PC-9 (cell line): ENCODE results near the gene PTPRA.

Experiments
- EZH2 ChIP-seq: fragments of 200-600 bp; sonication (generic); IDR thresholded peaks from 2 replicates; pipeline ENCODE4 v1.8.0; 2017; ENCODE audit warnings: antibody characterized with exemption, low read depth
- TF ChIP-seq, protein P1 (sequence below): fragments of 200-600 bp; sonication (generic); conservative IDR thresholded peaks from 2 replicates; pipeline ENCODE4 v1.6.1; 2017; ENCODE audit warnings: mixed run types, antibody characterized with exemption, mild to moderate bottlenecking, moderate library complexity

DNA sequence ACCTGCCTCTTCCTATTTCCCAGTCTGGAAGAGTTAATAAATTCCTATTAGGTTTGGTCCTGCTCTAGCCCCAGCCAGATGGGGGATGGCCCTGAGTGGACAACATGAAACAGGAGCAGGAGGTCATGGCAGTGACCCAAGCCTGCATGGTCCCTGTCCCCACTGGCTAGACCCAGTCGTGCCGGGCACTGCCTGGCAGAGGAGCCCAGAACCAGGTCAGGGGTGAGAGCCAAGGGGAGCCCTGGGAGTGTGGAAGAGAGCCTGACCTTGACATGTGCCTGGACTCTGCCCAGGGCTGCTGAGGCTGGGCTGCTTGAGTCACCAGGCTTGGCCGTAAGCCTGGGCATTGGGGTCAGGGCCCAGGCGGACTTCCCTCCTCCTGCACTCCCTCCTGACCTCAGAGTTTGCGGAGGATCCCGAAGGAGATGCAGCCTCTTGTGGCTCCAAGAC is 207.7 kb downstream of the PTPRA start:
- TF ChIP-seq, protein P1, sequence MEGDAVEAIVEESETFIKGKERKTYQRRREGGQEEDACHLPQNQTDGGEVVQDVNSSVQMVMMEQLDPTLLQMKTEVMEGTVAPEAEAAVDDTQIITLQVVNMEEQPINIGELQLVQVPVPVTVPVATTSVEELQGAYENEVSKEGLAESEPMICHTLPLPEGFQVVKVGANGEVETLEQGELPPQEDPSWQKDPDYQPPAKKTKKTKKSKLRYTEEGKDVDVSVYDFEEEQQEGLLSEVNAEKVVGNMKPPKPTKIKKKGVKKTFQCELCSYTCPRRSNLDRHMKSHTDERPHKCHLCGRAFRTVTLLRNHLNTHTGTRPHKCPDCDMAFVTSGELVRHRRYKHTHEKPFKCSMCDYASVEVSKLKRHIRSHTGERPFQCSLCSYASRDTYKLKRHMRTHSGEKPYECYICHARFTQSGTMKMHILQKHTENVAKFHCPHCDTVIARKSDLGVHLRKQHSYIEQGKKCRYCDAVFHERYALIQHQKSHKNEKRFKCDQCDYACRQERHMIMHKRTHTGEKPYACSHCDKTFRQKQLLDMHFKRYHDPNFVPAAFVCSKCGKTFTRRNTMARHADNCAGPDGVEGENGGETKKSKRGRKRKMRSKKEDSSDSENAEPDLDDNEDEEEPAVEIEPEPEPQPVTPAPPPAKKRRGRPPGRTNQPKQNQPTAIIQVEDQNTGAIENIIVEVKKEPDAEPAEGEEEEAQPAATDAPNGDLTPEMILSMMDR: no peak
- no peak for TF ChIP-seq EZH2
